Transverse colon (tissue), 4 donors: ENCODE measurements around the gene SEC62. TPM values are rescaled to one million over a fixed set of nuclear protein-coding genes. Genes with fewer than 3 reads are reported as not detected.
A peak's percentile ranks its signal among the peaks of the same experiment; 100 is the strongest.

Experiments
- DNase-seq: peaks from one replicate; pipeline ENCODE4 v3.0.0-alpha.2; 2019
- H3K27ac ChIP-seq, 4 donors: fragments of 200-600 bp; sonication (generic); 2 replicates each; pipeline ENCODE4 v1.5.1; 2016 to 2018; ENCODE audit warnings: inconsistent platforms in 4 of 4
- H3K27me3 ChIP-seq: fragments of 200-600 bp; sonication (generic); 2 replicates; pipeline ENCODE4 v1.5.1; 2017; ENCODE audit warnings: inconsistent platforms
- H3K36me3 ChIP-seq, 4 donors: fragments of 200-600 bp; sonication (generic); 2 replicates each; pipeline ENCODE4 v1.5.1; 2017 to 2019; ENCODE audit warnings: inconsistent platforms in 4 of 4
- H3K4me1 ChIP-seq, 4 donors: fragments of 200-600 bp; sonication (generic); 2 replicates each; pipeline ENCODE4 v1.5.1; 2017 to 2020; ENCODE audit warnings: inconsistent platforms in 4 of 4
- H3K4me3 ChIP-seq, 4 donors: fragments of 200-600 bp; sonication (generic); 1 replicate in 1 of 4; 2 replicates in 3 of 4; pipeline versions ENCODE4 v1.5.1 to v1.6.1; 2017 to 2019; ENCODE audit warnings: inconsistent platforms in 4 of 4
- H3K9me3 ChIP-seq, 2 donors: fragments of 200-600 bp; sonication (generic); 2 replicates each; pipeline ENCODE4 v1.5.1; 2017 to 2019; ENCODE audit warnings: inconsistent platforms in 2 of 2
- EP300 ChIP-seq: sonication (generic); formaldehyde crosslinking; IDR thresholded peaks from one replicate; pipeline ENCODE4 v1.6.1; 2017; ENCODE audit warnings: antibody characterized with exemption, low read depth
- POLR2A ChIP-seq: fragments of 450-650 bp; IDR thresholded peaks from one replicate; pipeline ENCODE4 v1.6.1; 2016; ENCODE audit warnings: antibody characterized with exemption, mild to moderate bottlenecking, moderate library complexity
- POLR2AphosphoS5 ChIP-seq, 3 donors: sonication (generic); formaldehyde crosslinking; IDR thresholded peaks; one replicate each; pipeline ENCODE4 v1.6.1; 2016; ENCODE audit warnings: antibody characterized with exemption in 3 of 3
- WGBS, 2 donors: methylation state at CpG; one replicate each; pipeline ENCODE4 v1.1.5; 2018; ENCODE audit warnings: low coverage in 1 of 2; 5-methylcytosine and 5-hydroxymethylcytosine counted together
- in situ Hi-C, 4 donors: fragments of 200-750 bp; cut with MboI; loops; one replicate each; pipeline versions ENCODE4 v1.15.0 to v1.15.1; 2017; ENCODE audit warnings: low sequenced_read_pairs in 3 of 4, low pct_ligation_motif_present in 1 of 4, low pct_unique_long_range_greater_than_20kb in 1 of 4
- intact Hi-C: fragments of 100-400 bp; cut with DNase I; formaldehyde crosslinking; loops from one replicate; pipeline ENCODE4 v1.15.1; 2023; ENCODE audit warnings: low total_unique reads
- total RNA-seq, 4 donors: library from RNA; depleted of rRNA; stranded (reverse); fragments of >200 nt; gene quantifications; one replicate each; pipeline ENCODE4 v1.1.0, GENCODE V29; 2016
- TF ChIP-seq, protein P1 (sequence below), 5 experiments: fragments of 200-600 bp in 3 of 5; fragments of 450-650 bp in 2 of 5; sonication (generic) in 3 of 5; IDR thresholded peaks; 1 replicate in 2 of 5; 2 replicates in 3 of 5; pipeline ENCODE4 v1.5.1; 2016 to 2017; ENCODE audit warnings: antibody characterized with exemption in 5 of 5, inconsistent platforms in 3 of 5, mild to moderate bottlenecking in 2 of 5, moderate library complexity in 1 of 5

The SEC62 gene
- total RNA-seq, 4 donors from 2014 or later = 18.7 to 48.7 (median 30.0) TPM

DNA sequence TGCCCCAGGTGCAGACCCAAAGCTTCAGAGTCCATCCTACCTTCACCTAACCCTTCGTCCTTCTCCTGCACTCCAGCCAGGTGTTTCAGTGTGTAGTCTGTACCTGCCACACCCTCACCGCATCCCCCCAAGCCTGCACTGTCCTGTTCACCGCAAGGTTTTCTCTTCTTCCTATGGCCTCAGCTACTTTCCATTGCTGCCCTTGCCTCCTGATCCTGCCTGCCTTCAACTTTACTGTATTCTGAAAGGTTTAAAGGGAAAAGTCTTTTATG is 80.5 kb downstream of the SEC62 start:
- no peaks in the 10 kb centered on the region for H3K9me3 ChIP-seq
- no peak overlapping the region for H3K4me3 ChIP-seq
- in situ Hi-C loops = no loop called here
- TF ChIP-seq, protein P1, sequence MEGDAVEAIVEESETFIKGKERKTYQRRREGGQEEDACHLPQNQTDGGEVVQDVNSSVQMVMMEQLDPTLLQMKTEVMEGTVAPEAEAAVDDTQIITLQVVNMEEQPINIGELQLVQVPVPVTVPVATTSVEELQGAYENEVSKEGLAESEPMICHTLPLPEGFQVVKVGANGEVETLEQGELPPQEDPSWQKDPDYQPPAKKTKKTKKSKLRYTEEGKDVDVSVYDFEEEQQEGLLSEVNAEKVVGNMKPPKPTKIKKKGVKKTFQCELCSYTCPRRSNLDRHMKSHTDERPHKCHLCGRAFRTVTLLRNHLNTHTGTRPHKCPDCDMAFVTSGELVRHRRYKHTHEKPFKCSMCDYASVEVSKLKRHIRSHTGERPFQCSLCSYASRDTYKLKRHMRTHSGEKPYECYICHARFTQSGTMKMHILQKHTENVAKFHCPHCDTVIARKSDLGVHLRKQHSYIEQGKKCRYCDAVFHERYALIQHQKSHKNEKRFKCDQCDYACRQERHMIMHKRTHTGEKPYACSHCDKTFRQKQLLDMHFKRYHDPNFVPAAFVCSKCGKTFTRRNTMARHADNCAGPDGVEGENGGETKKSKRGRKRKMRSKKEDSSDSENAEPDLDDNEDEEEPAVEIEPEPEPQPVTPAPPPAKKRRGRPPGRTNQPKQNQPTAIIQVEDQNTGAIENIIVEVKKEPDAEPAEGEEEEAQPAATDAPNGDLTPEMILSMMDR (IDR thresholded peaks at IDR 0.05) = no peak
- TF ChIP-seq POLR2A = no peak
- no peak for TF ChIP-seq POLR2AphosphoS5 (IDR thresholded peaks at IDR 0.05)
- no peak for TF ChIP-seq EP300
- peaks cover 0 to 73% (median 39%) of the 10 kb centered on the region in 4 donors for H3K4me1 ChIP-seq
- H3K27me3 ChIP-seq = no peaks in the 10 kb centered on the region
- WGBS, 2 donors = 44 to 50% methylated on average over 1 to 3 of the region's 3 CpGs
- no peak for DNase-seq
- H3K36me3 ChIP-seq = no peaks in the 10 kb centered on the region
- H3K27ac ChIP-seq = peak overlapping the region; percentile 78 to 88 (median 82)
- intact Hi-C loops = no loop called here

Other genes with a start within 250 kb of the SEC62 start
- 100 to 1,000 TPM; 221 to 276 (median 247) TPM for gene TERC, start 201.7 kb upstream of the SEC62 start, total RNA-seq
- gene ACTRT3, start 197.2 kb upstream of the SEC62 start, total RNA-seq = 1 to 10 TPM in 1 of 4 donors, under 1 TPM in 1, not detected in 2; 0.96 to 2.1 TPM
- 10 to 100 TPM in 3 of 4 donors, 1 to 10 TPM in 1; 7.0 to 27.3 (median 18.1) TPM for gene MYNN, start 193.4 kb upstream of the SEC62 start, total RNA-seq
- gene LRRIQ4, start 153.9 kb upstream of the SEC62 start, total RNA-seq = not detected
- gene LRRC34, start 153.9 kb upstream of the SEC62 start, total RNA-seq = 1 to 10 TPM in 2 of 4 donors, not detected in 2; 1.3 to 1.9 TPM
- gene LRRC31, start 96.9 kb upstream of the SEC62 start, total RNA-seq = 10 to 100 TPM; 18.0 to 67.6 (median 44.0) TPM
- gene SAMD7, start 55.2 kb upstream of the SEC62 start, total RNA-seq = not detected
- 100 to 1,000 TPM in 3 of 4 donors, 10 to 100 TPM in 1; 93.5 to 195 (median 139) TPM for gene GPR160, start 71.2 kb downstream of the SEC62 start, total RNA-seq
- 10 to 100 TPM; 44.9 to 87.0 (median 69.7) TPM for gene PHC3, start 214.9 kb downstream of the SEC62 start, total RNA-seq